Suppressor macrophage treated with lipopolysaccharide for 4 hours (primary cell): ENCODE measurements around the gene PPP1R9A.

Experiments
- DNase-seq: peaks from one replicate; pipeline ENCODE4 v3.0.0-alpha.2; 2020

The PPP1R9A gene

DNA sequence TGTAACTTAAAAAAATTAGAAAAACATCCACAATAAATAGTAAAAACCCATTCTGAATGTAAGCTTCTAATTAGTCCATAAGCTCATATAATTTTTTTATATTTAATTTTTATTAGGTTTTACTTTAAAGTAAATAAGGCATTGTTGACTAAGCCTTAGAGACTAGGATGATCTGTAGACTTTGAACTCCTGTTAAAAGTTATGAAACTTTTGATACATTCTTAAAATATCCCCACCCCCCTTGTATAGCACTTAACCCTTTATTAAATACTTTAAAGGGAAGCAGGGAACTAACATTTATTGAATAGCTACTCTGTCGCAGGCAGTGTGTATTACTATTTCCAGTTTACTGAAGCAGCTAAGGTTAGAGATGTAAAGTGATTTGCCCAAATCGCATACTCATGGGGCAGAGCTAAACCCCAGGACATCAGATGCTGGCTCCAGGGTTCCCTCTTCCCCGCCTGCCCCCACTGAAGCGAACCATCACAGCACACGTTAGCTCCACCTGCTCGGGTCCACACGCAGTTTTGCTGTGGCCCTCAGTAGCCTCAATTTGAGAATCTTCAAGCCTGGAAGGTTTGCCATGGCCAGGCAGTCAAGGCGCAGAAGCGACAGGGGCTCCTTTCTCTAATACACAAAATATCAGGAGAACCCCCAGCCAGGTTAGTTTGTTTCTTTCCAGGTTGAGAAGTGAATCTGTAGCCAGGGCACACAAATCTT is 416.2 kb downstream of the PPP1R9A start:
- DNase-seq: no peak

DNA sequence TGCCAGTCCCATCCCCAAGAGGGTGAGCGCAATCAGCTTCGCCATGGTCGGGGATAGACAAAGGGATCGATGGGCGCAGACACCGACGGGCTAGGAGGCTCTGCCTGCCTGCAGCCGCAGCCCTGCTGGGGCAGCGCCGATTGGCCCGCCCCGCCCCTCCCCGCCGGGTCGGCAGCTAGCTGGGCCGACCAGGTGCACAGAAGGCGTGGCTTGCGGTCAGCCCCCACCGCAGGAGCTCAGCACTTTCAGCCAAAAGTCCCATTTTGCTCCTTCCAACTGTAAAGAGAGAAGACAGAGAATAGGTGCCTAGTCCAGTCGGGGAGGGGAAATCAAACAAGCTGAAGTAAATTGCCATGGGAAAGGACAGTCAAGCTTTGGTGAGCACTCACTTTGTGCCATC is 417.0 kb downstream of the PPP1R9A start, which contains the start of gene PON1:
PON1 (minus strand) TSS at position 102 of the 400 bp plus-strand sequence; CDS start at position 45, 57 bp downstream.
- DNase-seq: no peak

DNA sequence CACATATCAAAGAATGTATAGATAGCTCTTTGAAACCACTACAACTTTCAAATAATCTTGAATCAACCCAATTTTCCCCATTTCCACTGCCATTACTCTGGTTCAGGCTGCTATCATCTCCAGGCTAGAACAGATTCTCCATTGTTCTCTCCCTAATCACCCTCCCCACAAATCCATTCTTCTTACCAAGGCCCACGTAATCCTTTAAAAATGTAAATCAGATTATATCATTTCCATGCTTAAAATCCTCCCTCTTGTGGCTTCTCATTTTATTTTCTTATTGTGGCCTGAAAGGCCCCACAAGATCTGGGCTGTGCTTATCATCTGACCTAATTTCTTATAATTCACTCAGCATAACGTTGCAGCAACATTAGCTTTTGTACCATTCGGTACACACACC is 420.0 kb downstream of the PPP1R9A start:
- DNase-seq: no peak

DNA sequence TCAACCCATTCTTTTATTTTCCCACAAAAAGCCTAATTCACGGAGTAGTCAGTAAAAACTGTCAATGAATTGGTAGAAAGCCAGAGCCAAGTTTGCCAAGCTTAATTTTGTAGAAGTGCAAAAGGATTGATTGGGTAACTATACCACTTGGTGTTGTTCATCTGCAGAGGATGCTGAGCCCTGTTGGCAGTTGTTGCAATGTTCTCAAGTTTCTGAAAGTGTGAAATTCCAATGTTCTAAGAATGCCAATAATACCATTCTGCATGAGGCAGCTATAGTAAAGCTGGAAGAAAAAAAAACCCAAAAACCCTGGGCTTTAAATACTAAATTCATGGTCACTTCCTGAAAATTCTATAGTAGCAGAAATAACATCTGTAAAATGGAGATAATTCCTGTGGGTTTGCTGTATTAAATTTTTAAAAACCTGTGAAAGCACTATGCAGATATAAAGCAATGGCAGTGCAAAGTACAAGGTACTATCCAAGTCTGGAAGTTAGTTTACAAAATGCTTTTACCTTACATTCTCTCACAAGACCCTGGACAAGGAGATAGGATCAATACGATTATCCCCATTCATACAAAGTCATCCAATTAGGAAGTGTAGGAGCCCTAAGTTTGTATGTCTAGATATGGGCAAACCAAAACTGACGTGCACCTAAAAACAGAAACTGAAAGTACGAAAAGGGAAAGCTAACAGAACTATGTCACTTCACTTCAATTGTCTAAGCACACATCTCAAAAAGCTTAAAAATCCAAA is 423.0 kb downstream of the PPP1R9A start:
- DNase-seq: peak; percentile 9

DNA sequence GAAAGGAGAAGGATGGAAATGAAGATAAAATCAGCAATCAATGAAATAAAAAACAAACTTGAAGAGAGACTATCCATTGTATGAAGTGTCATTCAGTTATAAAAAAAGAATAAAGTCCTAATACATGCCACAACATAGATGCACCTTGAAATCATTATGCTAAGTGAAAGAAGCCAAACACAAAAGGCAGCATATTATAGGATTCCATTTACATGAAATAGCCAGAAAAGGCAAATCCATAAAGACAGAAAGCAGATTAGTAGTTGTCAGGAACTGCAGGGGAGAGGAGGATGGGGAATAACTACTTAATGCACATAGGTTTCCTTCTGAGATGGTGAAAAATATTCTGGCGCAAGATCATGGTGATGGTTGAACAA is 423.6 kb downstream of the PPP1R9A start:
- no peak for DNase-seq

DNA sequence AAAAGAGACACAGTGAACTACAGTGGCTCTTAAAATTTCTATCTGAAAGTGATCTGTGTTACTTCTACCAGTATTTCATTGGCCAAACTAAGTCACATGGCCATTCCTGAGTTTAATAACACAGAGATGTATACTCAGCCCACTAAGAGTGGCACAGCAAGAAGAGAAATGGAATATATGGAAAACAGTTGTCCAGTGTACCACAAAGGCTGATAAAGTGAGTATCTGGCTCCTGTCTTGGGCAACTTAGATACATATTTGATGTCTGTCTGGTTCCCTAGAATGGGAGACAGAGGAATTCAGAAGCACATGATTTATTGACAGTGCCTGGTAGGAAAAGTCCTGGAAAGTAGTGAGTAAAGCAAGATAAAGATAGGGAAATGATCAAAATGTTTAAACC is 427.1 kb downstream of the PPP1R9A start:
- DNase-seq: no peak

DNA sequence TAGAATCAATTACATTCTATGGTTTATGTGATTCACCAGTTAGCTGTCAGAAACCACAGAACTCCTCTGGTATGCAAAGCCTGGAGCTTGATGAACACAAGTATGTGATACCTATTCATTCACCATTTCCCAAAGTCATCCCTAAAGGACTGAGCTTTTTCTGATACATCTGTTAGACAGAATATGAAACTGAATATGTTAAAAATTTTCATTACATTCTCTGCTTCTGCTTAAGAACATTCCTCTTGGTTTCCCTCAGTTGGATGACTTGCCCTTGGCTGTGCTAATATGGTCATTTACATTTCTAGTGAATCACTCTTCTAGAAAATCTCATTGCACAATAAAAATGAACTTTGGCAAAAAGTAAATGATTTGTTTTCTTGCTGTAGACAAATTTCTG is 427.7 kb downstream of the PPP1R9A start:
- no peak for DNase-seq

DNA sequence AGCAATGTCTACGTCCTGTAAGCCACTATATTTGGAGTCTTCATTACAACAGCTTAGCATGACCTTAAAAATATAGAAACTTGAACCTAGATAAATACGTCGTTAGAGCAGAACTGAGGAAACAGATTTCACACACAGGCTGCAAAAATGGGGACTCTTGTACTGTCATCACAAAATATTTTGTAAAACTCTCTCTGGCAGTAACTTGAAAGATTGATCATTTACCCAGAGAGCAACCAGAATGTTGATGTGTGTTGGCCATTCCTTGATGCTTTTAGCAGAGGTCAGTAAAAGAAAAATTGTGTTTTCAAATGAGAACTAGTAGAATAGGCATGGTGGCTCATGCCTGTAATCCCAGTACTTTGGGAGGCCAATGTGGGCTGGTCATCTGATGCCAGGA is 431.4 kb downstream of the PPP1R9A start:
- DNase-seq: no peak

DNA sequence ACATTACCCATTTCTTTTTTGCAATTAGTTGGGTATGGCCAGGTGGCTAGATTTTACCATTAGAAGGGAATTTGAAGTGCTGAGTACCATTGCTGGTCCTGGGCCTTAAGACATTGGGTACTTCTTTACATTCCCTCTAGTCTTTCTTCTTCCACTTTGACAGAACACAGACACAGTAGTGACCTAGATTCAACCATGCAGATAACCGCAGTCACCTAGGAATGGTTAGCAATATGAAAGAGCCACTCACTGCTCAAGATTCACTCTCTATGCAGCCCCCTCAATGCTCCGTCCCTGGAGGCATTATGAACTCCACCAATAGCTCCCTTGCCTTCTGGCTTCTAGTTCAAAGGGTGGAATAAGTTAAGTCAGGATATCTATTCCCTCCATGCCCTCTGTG is 433.1 kb downstream of the PPP1R9A start:
- no peak for DNase-seq

DNA sequence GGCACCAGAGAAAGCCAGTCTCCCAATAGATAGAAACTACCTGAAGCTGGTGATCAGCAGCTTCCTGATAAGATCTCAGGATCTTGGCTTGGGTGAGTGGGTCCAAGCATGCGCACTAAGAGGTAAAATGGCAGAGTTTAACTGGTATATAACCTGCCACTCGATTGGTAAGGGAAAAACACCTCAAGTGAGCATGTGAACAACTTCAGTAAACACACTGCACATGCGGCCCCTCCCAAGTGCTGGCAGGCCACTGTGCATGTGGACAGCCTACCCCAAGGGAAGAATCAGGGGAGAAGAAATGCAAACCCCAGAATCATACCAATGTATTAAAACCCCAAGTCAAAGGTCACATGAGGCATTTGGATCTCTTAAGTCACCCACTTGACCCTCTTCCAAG is 434.6 kb downstream of the PPP1R9A start:
- DNase-seq: no peak

DNA sequence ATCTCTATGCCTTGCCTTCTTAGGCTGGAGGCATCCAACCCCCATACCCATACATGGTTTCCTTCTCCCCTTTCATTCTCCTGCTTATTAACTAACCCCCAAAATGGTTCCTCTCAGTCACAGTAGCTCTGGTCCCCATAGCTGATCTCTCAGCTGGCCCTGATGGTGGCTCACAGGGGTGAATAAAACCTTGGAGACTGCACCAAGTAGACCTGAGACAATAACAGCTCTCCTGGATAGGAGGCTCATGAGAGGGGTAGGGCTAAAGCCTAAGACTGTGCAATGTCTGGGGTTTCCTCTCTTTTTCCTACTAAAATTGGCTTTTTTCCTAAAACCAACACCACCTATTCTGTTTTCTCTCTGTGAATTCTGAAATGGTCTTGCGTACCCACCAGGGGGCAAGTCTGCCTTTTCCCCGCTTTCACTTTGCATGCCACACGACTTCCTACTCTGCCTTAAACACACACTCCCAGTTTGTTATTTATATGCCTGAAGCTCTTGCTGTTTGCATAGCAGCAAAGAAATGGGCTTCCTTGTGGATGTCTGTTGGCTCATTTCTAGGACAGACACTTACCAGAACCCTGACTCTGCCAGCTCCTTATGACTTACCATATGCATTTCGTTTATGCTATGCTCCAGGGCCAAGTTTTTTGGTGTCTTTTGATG is 435.4 kb downstream of the PPP1R9A start:
- DNase-seq: no peak
